Osteocyte (in vitro differentiated cells): Measurements from ENCODE around the gene MAP4K4. TPM values are rescaled to one million over a fixed set of nuclear protein-coding genes. Genes with fewer than 3 reads are reported as not detected.
"Not testable (repeated sequence)": the region's sequence is repeated elsewhere in the genome, so short reads cannot be mapped to it uniquely, and the experiment has no call there.

Experiments used
- DNase-seq: peaks from one replicate; pipeline ENCODE4 v3.0.0; 2021; ENCODE audit warnings: mixed read lengths; ENCODE audit not compliant: unreplicated experiment; ENCODE audit errors: extremely low spot score
- H3K27ac Mint-ChIP-seq: one replicate; pipeline ENCODE4 v1.8.0; 2021; ENCODE audit warnings: mild to moderate bottlenecking, mixed read lengths; ENCODE audit not compliant: unreplicated experiment
- H3K27me3 Mint-ChIP-seq: one replicate; pipeline ENCODE4 v1.8.0; 2021; ENCODE audit warnings: mixed read lengths; ENCODE audit not compliant: unreplicated experiment
- H3K36me3 Mint-ChIP-seq: one replicate; pipeline ENCODE4 v1.8.0; 2021; ENCODE audit warnings: mixed read lengths; ENCODE audit not compliant: unreplicated experiment
- H3K4me1 Mint-ChIP-seq: one replicate; pipeline ENCODE4 v1.8.0; 2021; ENCODE audit warnings: mixed read lengths; ENCODE audit not compliant: unreplicated experiment
- H3K4me3 Mint-ChIP-seq: one replicate; pipeline ENCODE4 v1.8.0; 2021; ENCODE audit warnings: mild to moderate bottlenecking, moderate library complexity, mixed read lengths; ENCODE audit not compliant: unreplicated experiment
- H3K9me3 Mint-ChIP-seq: one replicate; pipeline ENCODE4 v1.8.0; 2021; ENCODE audit warnings: mixed read lengths; ENCODE audit not compliant: unreplicated experiment
- total RNA-seq: library from RNA; stranded (reverse); gene quantifications from 2 replicates; pipeline ENCODE4 v1.2.1, GENCODE V29; 2021
- TF ChIP-seq, protein P1 (sequence below): fragments of 200-600 bp; sonication (generic); IDR thresholded peaks from 2 replicates; pipeline ENCODE4 v1.5.0; 2021; ENCODE audit warnings: antibody characterized with exemption, mild to moderate bottlenecking, moderate library complexity

MAP4K4 gene
- total RNA-seq, 1 donor from 2014 or later: 126 TPM

GRCh38 chr2:101742547-101742946 is 45.0 kb downstream of the MAP4K4 start:
- TF ChIP-seq, protein P1, sequence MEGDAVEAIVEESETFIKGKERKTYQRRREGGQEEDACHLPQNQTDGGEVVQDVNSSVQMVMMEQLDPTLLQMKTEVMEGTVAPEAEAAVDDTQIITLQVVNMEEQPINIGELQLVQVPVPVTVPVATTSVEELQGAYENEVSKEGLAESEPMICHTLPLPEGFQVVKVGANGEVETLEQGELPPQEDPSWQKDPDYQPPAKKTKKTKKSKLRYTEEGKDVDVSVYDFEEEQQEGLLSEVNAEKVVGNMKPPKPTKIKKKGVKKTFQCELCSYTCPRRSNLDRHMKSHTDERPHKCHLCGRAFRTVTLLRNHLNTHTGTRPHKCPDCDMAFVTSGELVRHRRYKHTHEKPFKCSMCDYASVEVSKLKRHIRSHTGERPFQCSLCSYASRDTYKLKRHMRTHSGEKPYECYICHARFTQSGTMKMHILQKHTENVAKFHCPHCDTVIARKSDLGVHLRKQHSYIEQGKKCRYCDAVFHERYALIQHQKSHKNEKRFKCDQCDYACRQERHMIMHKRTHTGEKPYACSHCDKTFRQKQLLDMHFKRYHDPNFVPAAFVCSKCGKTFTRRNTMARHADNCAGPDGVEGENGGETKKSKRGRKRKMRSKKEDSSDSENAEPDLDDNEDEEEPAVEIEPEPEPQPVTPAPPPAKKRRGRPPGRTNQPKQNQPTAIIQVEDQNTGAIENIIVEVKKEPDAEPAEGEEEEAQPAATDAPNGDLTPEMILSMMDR: no peak

DNA sequence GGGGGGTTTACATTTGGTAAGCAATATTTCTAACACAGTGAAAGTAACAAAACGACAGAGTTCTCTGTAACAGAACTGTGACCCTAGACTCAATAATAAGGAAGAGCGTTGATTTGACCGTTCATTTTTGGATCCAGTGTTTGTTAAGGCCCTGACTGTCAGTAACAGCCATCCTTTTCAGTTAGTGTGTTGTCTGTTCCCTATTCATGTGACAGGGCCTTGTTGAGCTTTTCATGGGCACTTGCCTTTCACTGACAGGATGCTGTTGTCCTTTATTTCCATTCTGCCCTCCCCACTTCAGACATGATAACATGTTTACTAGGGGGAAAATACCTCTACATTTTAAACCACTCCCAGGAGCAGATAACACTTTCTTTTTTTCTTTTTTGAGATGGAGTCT is 45.8 kb downstream of the MAP4K4 start:
- Mint-ChIP-seq H3K4me3 (no peak overlapping the region), H3K36me3 (peaks cover 4% of the 10 kb centered on the region), H3K9me3 (no peaks in the 10 kb centered on the region), H3K27me3 (no peaks in the 10 kb centered on the region), H3K27ac (peak overlapping the region; percentile 73), H3K4me1 (peaks cover 79% of the 10 kb centered on the region)
- no peak for DNase-seq
- TF ChIP-seq, protein P1: no peak

More at GRCh38 chr2:101742547-101742946, 45.0 kb downstream of the MAP4K4 start:
- peaks cover 4% of the 10 kb centered on the region for H3K36me3 Mint-ChIP-seq
- peak overlapping the region; percentile 28 for H3K4me3 Mint-ChIP-seq
- no peaks in the 10 kb centered on the region for H3K9me3 Mint-ChIP-seq
- H3K27ac Mint-ChIP-seq: peak overlapping the region; percentile 90
- no peaks in the 10 kb centered on the region for H3K27me3 Mint-ChIP-seq
- peaks cover 77% of the 10 kb centered on the region for H3K4me1 Mint-ChIP-seq
- DNase-seq: no peak

- H3K4me1 Mint-ChIP-seq: peaks cover 75% of the 10 kb centered on the region
- H3K27me3 Mint-ChIP-seq: no peaks in the 10 kb centered on the region
- no peak for DNase-seq
- peaks cover 4% of the 10 kb centered on the region for H3K36me3 Mint-ChIP-seq
- peak overlapping the region; percentile 57 for H3K27ac Mint-ChIP-seq
- no peak overlapping the region for H3K4me3 Mint-ChIP-seq
- H3K9me3 Mint-ChIP-seq: no peaks in the 10 kb centered on the region
- TF ChIP-seq, protein P1: no peak
Measured at GRCh38 chr2:101744832-101745231, 47.3 kb downstream of the MAP4K4 start.

DNA sequence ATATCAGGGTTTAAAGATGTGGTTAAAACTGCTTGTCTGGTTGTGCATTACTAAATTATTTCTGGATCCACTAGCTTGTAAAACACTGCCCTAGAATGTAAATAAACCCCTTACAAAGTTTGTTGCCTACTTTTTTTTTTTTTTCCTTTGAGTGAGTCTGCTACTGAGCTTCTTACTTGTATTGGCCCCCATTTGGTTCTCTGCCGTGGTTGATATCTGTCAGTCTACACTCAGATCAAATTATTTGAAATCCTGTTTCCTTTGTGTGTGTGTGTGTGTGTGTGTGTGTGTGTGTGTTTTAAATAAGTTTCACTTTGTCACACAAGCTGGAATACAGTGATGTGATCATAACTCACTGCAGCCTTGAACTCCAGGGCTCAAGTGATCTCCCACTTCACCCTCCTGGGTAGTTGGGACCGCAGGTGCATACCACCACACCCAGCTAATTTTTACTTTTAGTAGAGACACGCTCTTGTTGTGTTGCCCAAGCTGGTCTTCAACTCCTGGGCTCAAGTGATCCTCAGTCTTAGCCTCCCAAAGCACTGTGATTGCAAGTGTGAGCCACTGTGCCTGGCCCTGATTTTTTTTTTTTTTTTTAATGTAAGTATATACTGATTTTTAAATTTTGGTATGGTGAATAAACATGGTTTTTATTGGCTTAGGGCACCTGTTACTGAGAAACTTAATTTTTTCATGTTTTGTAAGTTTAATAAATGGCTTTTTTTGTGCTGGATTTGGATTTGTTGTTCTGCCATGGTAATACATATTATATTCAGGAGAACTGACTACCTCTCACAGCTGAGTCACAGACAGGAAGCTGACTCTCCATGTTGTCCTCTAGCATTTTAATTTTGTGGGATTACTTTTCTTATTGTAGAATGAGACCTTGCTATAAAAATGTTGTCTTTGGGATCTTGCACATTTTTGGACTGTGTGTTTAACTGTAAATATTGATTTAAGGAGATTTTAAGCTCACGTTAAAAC is 48.5 kb downstream of the MAP4K4 start:
- peak overlapping the region; percentile 26 for H3K4me3 Mint-ChIP-seq
- peaks cover 71% of the 10 kb centered on the region for H3K4me1 Mint-ChIP-seq
- H3K9me3 Mint-ChIP-seq: no peaks in the 10 kb centered on the region
- H3K27ac Mint-ChIP-seq: peak overlapping the region; percentile 95
- TF ChIP-seq, protein P1: no peak
- peaks cover 4% of the 10 kb centered on the region for H3K36me3 Mint-ChIP-seq
- DNase-seq: no peak
- H3K27me3 Mint-ChIP-seq: no peaks in the 10 kb centered on the region

DNA sequence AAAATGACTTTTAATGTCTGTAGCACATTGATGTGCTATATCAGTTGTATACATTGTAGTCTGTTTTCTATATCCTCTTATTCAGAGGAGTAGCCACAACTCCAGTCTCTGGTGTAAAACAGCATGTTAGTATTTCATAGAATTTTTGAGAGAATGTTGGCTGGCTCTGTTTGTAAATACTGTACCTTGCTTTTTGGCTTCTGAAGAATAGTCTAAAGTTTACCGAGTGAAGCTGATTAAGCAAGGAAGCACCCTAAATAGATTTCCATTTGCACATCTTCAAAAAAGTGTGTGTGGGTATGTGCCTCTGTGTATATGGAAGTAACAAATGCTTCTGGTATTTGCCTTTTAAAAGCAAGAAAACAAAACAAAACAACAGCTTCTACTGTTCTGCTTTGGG is 50.5 kb downstream of the MAP4K4 start:
- H3K4me1 Mint-ChIP-seq: peaks cover 74% of the 10 kb centered on the region
- H3K4me3 Mint-ChIP-seq: no peak overlapping the region
- no peaks in the 10 kb centered on the region for H3K9me3 Mint-ChIP-seq
- H3K36me3 Mint-ChIP-seq: peaks cover 4% of the 10 kb centered on the region
- no peaks in the 10 kb centered on the region for H3K27me3 Mint-ChIP-seq
- no peak for DNase-seq
- TF ChIP-seq, protein P1: no peak
- H3K27ac Mint-ChIP-seq: peak overlapping the region; percentile 40

GRCh38 chr2:101748462-101748861 is 51.0 kb downstream of the MAP4K4 start:
- not testable (repeated sequence) for H3K9me3 Mint-ChIP-seq, H3K4me3 Mint-ChIP-seq, H3K27me3 Mint-ChIP-seq, DNase-seq, H3K36me3 Mint-ChIP-seq
- Mint-ChIP-seq H3K4me1 (peaks cover 74% of the 10 kb centered on the region), H3K27ac (peak overlapping the region; percentile 40)
